ENCODE results near the gene ZNF829.
A peak's percentile ranks its signal among the peaks of the same experiment; 100 is the strongest.

ZNF829 gene

GRCh38 chr19:36915992-36916830 is at the start of gene ZNF829, which contains the start of gene ZNF568:
TSS of gene ZNF829 (minus strand) at chr19:36916291. CDS start at chr19:36915167, 1,124 bp downstream.
TSS of gene ZNF568 (plus strand) at chr19:36916332. CDS start at chr19:36922771, 6,439 bp downstream.
- peak; percentile 88 for DNase-seq

- DNase-seq: no peak
Observed at GRCh38 chr19:36963280-36963679, 47.2 kb upstream of the ZNF829 start.

- DNase-seq: no peak
Observed at GRCh38 chr19:36962346-36962745, 46.3 kb upstream of the ZNF829 start.

- no peak for DNase-seq
Observed at GRCh38 chr19:36950335-36951119, 34.4 kb upstream of the ZNF829 start.

- no peak for DNase-seq
Observed at GRCh38 chr19:36939153-36939552, 23.1 kb upstream of the ZNF829 start.

- DNase-seq: no peak
Observed at GRCh38 chr19:36931684-36932083, 15.6 kb upstream of the ZNF829 start.

GRCh38 chr19:36918090-36918489 is 2.0 kb upstream of the ZNF829 start:
- no peak for DNase-seq

- no peak for DNase-seq
Observed at GRCh38 chr19:36916991-36917390, 900 bp upstream of the ZNF829 start.

- no peak for DNase-seq
Observed at GRCh38 chr19:36898422-36898821, 17.7 kb downstream of the ZNF829 start.

- no peak for DNase-seq
Observed at GRCh38 chr19:36894849-36895383, 21.2 kb downstream of the ZNF829 start.

- no peak for DNase-seq
Observed at GRCh38 chr19:36891768-36892357, 24.2 kb downstream of the ZNF829 start.

- DNase-seq: no peak
Observed at GRCh38 chr19:36876993-36877938, 38.8 kb downstream of the ZNF829 start.

- no peak for DNase-seq
Observed at GRCh38 chr19:36851898-36852297, 64.2 kb downstream of the ZNF829 start.

GRCh38 chr19:36850559-36851442 is 65.3 kb downstream of the ZNF829 start, which contains the start of gene ZNF345:
TSS of gene ZNF345 (plus strand) at chr19:36850876. CDS start at chr19:36876831, 25,955 bp downstream.
- DNase-seq: peak; percentile 82

GRCh38 chr19:36849701-36850558 is 66.2 kb downstream of the ZNF829 start:
- peak; percentile 89 for DNase-seq

- DNase-seq: no peak
Observed at GRCh38 chr19:36847968-36848367, 68.1 kb downstream of the ZNF829 start.

GRCh38 chr19:36838784-36839324 is 77.2 kb downstream of the ZNF829 start:
- DNase-seq: no peak

Data from activated CD8-positive, alpha-beta memory T cell treated with anti-CD3 and anti-CD28 coated beads, Interleukin-2, amount 50 U/mL, for 4 hours (primary cell).